Lung (tissue), 12 donors: ENCODE data around the gene C2CD4A. TPM values are rescaled to one million over a fixed set of nuclear protein-coding genes. Genes with fewer than 3 reads are reported as not detected.

Experiments used
- ATAC-seq: fragments of 200-7000 bp; cut with Tn5 transposase; one replicate; pipeline ENCODE4 v1.9.1; 2020; ENCODE audit warnings: moderate number of reproducible peaks; ENCODE audit not compliant: insufficient read depth, low FRiP score
- DNase-seq, 3 donors: peaks; one replicate each; pipeline ENCODE4 v3.0.0-alpha.2; 2013 to 2017
- H3K27ac ChIP-seq, 2 donors: one replicate each; pipeline ENCODE4 v1.5.1; 2013; ENCODE audit warnings: mild to moderate bottlenecking in 2 of 2, moderate library complexity in 2 of 2, control low read depth in 1 of 2, inconsistent platforms in 1 of 2, low read depth in 1 of 2, low read length in 1 of 2
- H3K27me3 ChIP-seq, 3 donors: one replicate each; pipeline ENCODE4 v1.5.1; 2013; ENCODE audit warnings: low read length in 2 of 3; ENCODE audit not compliant: control insufficient read depth in 3 of 3, insufficient read depth in 3 of 3
- H3K36me3 ChIP-seq, 4 donors: one replicate each; pipeline ENCODE4 v1.5.1; 2013; ENCODE audit warnings: low read length in 4 of 4, mild to moderate bottlenecking in 1 of 4, moderate library complexity in 1 of 4; ENCODE audit not compliant: control insufficient read depth in 4 of 4, insufficient read depth in 4 of 4
- H3K4me1 ChIP-seq, 5 donors: one replicate each; pipeline ENCODE4 v1.5.1; 2013; ENCODE audit warnings: low read length in 5 of 5, mild to moderate bottlenecking in 2 of 5, moderate library complexity in 1 of 5; ENCODE audit not compliant: control insufficient read depth in 5 of 5, insufficient read depth in 5 of 5
- H3K4me3 ChIP-seq: one replicate; pipeline ENCODE4 v1.5.1; 2013; ENCODE audit warnings: mild to moderate bottlenecking, control low read depth, moderate library complexity
- H3K9ac ChIP-seq, 2 donors: one replicate each; pipeline ENCODE4 v1.5.1; 2013; ENCODE audit warnings: low read length in 2 of 2, control low read depth in 1 of 2; ENCODE audit not compliant: insufficient read depth in 1 of 2
- H3K9me3 ChIP-seq, 4 donors: one replicate each; pipeline ENCODE4 v1.5.1; 2013; ENCODE audit warnings: low read length in 3 of 4, mild to moderate bottlenecking in 1 of 4, moderate library complexity in 1 of 4; ENCODE audit not compliant: control insufficient read depth in 4 of 4, insufficient read depth in 3 of 4
- WGBS, 2 donors: extraction: QIAGEN DNeasy Blood & Tissue Kit; methylation state at CpG; one replicate each; pipeline ENCODE4 v1.1.7; 2013; 5-methylcytosine and 5-hydroxymethylcytosine counted together
- polyA plus RNA-seq, 2 donors: library from polyadenylated mRNA; stranded (reverse); fragments of 200-250 nt; gene quantifications; one replicate each; pipeline ENCODE4 v1.2.1, GENCODE V29; 2013
- total RNA-seq, 2 donors: library from RNA; depleted of rRNA in 1 of 2; stranded (reverse); fragments of >200 nt in 1 of 2; gene quantifications; one replicate each; pipeline ENCODE4 v1.2.1, GENCODE V29; 2014 to 2021
- TF ChIP-seq, protein P1 (sequence below): IDR thresholded peaks from 2 replicates; pipeline ENCODE4 v1.5.1; 2012; ENCODE audit warnings: mild to moderate bottlenecking; ENCODE audit errors: control extremely low read depth, extremely low read depth
- donor health status: control.
- donor health status: control.
- donor health status: Bipolar disorder and iron deficiency.
- donor health status: healthy.
- donor health status: DM: yes; HTN: yes; CAD: no.

C2CD4A gene
- total and polyA plus RNA-seq, 4 donors, result 0.31 to 0.86 (median 0.51) TPM

GRCh38 chr15:62059108-62059815, 7.5 kb upstream of the C2CD4A start:
- peak overlapping the region; percentile 61 for H3K4me3 ChIP-seq
- no peaks in the 10 kb centered on the region for H3K9me3 ChIP-seq
- peak overlapping the region; percentile 91 to 94 for H3K27ac ChIP-seq
- H3K9ac ChIP-seq, result peak overlapping the region; percentile 42 to 73
- WGBS, 2 donors, result 4 to 8% methylated on average over 13 of the region's 13 CpGs
- TF ChIP-seq, protein P1, sequence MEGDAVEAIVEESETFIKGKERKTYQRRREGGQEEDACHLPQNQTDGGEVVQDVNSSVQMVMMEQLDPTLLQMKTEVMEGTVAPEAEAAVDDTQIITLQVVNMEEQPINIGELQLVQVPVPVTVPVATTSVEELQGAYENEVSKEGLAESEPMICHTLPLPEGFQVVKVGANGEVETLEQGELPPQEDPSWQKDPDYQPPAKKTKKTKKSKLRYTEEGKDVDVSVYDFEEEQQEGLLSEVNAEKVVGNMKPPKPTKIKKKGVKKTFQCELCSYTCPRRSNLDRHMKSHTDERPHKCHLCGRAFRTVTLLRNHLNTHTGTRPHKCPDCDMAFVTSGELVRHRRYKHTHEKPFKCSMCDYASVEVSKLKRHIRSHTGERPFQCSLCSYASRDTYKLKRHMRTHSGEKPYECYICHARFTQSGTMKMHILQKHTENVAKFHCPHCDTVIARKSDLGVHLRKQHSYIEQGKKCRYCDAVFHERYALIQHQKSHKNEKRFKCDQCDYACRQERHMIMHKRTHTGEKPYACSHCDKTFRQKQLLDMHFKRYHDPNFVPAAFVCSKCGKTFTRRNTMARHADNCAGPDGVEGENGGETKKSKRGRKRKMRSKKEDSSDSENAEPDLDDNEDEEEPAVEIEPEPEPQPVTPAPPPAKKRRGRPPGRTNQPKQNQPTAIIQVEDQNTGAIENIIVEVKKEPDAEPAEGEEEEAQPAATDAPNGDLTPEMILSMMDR, result no peak
- peaks cover 0 to 12% (median 5%) of the 10 kb centered on the region in 5 donors for H3K4me1 ChIP-seq
- ATAC-seq, result no peak
- peaks cover 0 to 24% (median 15%) of the 10 kb centered on the region in 3 donors for H3K27me3 ChIP-seq
- DNase-seq, result peak in 2 of 3 donors; percentile 40 to 70
- H3K36me3 ChIP-seq, result no peaks in the 10 kb centered on the region

DNA sequence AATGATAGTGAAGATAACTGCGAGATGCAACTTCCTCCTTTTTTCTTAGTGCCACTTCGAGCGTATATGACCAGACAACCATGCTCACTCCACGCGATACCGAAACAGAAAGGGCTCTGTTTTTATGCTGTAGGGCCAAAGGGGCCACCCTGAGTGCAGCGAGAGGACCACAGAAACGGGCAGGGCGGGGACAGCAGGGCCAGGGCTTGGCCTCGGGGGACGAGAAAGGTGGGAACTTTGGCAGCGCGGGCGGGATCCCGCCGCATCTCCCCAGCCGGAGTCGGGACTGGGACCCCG, 7.0 kb upstream of the C2CD4A start:
- peaks cover 0 to 29% (median 15%) of the 10 kb centered on the region in 3 donors for H3K27me3 ChIP-seq
- H3K27ac ChIP-seq, result peak overlapping the region; percentile 91 to 94
- 0% methylated on average over 15 to 19 of the region's 19 CpGs for WGBS, 2 donors
- no peaks in the 10 kb centered on the region for H3K36me3 ChIP-seq
- TF ChIP-seq, protein P1, result no peak
- peak overlapping the region; percentile 42 to 73 for H3K9ac ChIP-seq
- H3K4me3 ChIP-seq, result peak overlapping the region; percentile 61
- peak in 2 of 3 donors; percentile 63 to 68 for DNase-seq
- peak; percentile 55 for ATAC-seq
- peaks cover 0 to 12% (median 5%) of the 10 kb centered on the region in 5 donors for H3K4me1 ChIP-seq
- H3K9me3 ChIP-seq, result no peaks in the 10 kb centered on the region

GRCh38 chr15:62060113-62060895, 6.5 kb upstream of the C2CD4A start, which contains the start of gene VPS13C:
VPS13C (minus strand) TSS chr15:62060447; CDS start chr15:62060374, 73 bp downstream.
- peak; percentile 97 for ATAC-seq
- Histone ChIP-seq H3K4me1 (peaks cover 0 to 12% (median 5%) of the 10 kb centered on the region in 5 donors), H3K27me3 (peaks cover 0 to 35% (median 15%) of the 10 kb centered on the region in 3 donors), H3K9me3 (no peaks in the 10 kb centered on the region), H3K27ac (peak within 1 kb of the TSS; percentile 91 to 94), H3K4me3 (peak within 1 kb of the TSS; percentile 61), H3K9ac (peak within 1 kb of the TSS; percentile 42 to 73), H3K36me3 (no peaks in the 10 kb centered on the region)
- TF ChIP-seq, protein P1, result peak; percentile 31
- 0 to 1% methylated on average over 72 to 73 of the region's 73 CpGs for WGBS, 2 donors
- peak; percentile 96 to 97 (median 96) for DNase-seq
